Ishikawa (cell line): Measurements from ENCODE around the gene ZSWIM6.

ENCODE experiments used
- CEBPB ChIP-seq: IDR thresholded peaks from 2 replicates; pipeline ENCODE4 v1.6.1; 2012
- CREB1 ChIP-seq: IDR thresholded peaks from 2 replicates; pipeline ENCODE4 v1.6.1; 2012; ENCODE audit warnings: low read depth
- EGR1 ChIP-seq: IDR thresholded peaks from 2 replicates; pipeline ENCODE4 v1.6.1; 2012
- FOXM1 ChIP-seq: IDR thresholded peaks from 2 replicates; pipeline ENCODE4 v1.6.1; 2012; ENCODE audit warnings: low read depth, borderline replicate concordance
- NFIC ChIP-seq: IDR thresholded peaks from 2 replicates; pipeline ENCODE4 v1.6.1; 2012
- RAD21 ChIP-seq: IDR thresholded peaks from 2 replicates; pipeline ENCODE4 v1.6.1; 2012; ENCODE audit warnings: low read depth
- TAF1 ChIP-seq: IDR thresholded peaks from 2 replicates; pipeline ENCODE4 v1.6.1; 2012; ENCODE audit warnings: low read depth, mild to moderate bottlenecking
- TCF12 ChIP-seq: IDR thresholded peaks from 2 replicates; pipeline ENCODE4 v1.6.1; 2012; ENCODE audit warnings: low read depth
- TEAD4 ChIP-seq: IDR thresholded peaks from 2 replicates; pipeline ENCODE4 v1.6.1; 2012
- YY1 ChIP-seq: IDR thresholded peaks from 2 replicates; pipeline ENCODE4 v1.6.1; 2012; ENCODE audit warnings: low read depth
- ZBTB7A ChIP-seq: IDR thresholded peaks from 2 replicates; pipeline ENCODE4 v1.6.1; 2012; ENCODE audit warnings: low read depth
- TF ChIP-seq, protein P1 (sequence below): IDR thresholded peaks from 2 replicates; pipeline ENCODE4 v1.6.1; 2012
- TF ChIP-seq, protein P2 (sequence below): IDR thresholded peaks from 2 replicates; pipeline ENCODE4 v1.6.1; 2012
- TF ChIP-seq, protein P3 (sequence below): IDR thresholded peaks from 2 replicates; pipeline ENCODE4 v1.6.1; 2012; ENCODE audit warnings: low read depth, mild to moderate bottlenecking

DNA sequence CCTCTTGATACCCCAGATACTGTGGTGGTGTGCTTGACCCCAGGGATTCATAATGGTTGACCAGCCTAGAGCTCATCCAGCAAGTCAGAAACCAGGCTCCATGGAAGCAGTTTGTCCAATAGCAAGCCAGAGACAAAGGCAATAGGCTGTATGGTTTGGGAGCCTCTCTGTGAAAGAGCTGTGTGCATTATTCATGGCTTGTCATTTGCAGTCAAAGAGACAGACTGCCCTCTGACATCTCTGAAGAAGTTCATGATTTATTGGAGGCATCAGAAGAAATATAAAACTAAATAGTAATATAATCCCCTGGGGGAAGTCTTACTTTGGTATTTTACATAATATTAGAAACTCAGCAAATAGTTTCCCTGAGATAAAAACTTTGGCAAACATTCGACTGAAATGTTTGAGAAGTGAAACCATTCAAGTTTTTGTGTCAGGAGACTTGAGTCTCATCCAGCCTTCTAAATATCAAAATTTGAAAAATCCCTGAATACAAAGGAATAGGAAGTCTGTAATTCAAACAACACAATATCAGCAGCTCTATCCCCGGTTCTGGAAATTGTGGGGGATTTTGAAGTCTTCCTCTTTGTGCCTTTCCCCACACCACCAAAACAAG lies 250.3 kb downstream of the ZSWIM6 start:
- TF ChIP-seq, protein P1, sequence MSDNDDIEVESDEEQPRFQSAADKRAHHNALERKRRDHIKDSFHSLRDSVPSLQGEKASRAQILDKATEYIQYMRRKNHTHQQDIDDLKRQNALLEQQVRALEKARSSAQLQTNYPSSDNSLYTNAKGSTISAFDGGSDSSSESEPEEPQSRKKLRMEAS: no peak
- TF ChIP-seq TEAD4 (no peak), RAD21 (no peak), TCF12 (no peak), CEBPB (no peak), TAF1 (no peak), EGR1 (no peak), YY1 (no peak), CREB1 (no peak), ZBTB7A (no peak), FOXM1 (no peak), NFIC (no peak)
- TF ChIP-seq, protein P2, sequence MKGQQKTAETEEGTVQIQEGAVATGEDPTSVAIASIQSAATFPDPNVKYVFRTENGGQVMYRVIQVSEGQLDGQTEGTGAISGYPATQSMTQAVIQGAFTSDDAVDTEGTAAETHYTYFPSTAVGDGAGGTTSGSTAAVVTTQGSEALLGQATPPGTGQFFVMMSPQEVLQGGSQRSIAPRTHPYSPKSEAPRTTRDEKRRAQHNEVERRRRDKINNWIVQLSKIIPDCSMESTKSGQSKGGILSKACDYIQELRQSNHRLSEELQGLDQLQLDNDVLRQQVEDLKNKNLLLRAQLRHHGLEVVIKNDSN: no peak
- TF ChIP-seq, protein P3, sequence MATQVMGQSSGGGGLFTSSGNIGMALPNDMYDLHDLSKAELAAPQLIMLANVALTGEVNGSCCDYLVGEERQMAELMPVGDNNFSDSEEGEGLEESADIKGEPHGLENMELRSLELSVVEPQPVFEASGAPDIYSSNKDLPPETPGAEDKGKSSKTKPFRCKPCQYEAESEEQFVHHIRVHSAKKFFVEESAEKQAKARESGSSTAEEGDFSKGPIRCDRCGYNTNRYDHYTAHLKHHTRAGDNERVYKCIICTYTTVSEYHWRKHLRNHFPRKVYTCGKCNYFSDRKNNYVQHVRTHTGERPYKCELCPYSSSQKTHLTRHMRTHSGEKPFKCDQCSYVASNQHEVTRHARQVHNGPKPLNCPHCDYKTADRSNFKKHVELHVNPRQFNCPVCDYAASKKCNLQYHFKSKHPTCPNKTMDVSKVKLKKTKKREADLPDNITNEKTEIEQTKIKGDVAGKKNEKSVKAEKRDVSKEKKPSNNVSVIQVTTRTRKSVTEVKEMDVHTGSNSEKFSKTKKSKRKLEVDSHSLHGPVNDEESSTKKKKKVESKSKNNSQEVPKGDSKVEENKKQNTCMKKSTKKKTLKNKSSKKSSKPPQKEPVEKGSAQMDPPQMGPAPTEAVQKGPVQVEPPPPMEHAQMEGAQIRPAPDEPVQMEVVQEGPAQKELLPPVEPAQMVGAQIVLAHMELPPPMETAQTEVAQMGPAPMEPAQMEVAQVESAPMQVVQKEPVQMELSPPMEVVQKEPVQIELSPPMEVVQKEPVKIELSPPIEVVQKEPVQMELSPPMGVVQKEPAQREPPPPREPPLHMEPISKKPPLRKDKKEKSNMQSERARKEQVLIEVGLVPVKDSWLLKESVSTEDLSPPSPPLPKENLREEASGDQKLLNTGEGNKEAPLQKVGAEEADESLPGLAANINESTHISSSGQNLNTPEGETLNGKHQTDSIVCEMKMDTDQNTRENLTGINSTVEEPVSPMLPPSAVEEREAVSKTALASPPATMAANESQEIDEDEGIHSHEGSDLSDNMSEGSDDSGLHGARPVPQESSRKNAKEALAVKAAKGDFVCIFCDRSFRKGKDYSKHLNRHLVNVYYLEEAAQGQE: no peak
